Suppressor macrophage treated with lipopolysaccharide for 4 hours (primary cell): ENCODE measurements around the gene BRF1.
"Not testable (repeated sequence)": the region's sequence is repeated elsewhere in the genome, so short reads cannot be mapped to it uniquely, and the experiment has no call there.

Experiments used
- DNase-seq: peaks from one replicate; pipeline ENCODE4 v3.0.0-alpha.2; 2020

BRF1 gene

DNA sequence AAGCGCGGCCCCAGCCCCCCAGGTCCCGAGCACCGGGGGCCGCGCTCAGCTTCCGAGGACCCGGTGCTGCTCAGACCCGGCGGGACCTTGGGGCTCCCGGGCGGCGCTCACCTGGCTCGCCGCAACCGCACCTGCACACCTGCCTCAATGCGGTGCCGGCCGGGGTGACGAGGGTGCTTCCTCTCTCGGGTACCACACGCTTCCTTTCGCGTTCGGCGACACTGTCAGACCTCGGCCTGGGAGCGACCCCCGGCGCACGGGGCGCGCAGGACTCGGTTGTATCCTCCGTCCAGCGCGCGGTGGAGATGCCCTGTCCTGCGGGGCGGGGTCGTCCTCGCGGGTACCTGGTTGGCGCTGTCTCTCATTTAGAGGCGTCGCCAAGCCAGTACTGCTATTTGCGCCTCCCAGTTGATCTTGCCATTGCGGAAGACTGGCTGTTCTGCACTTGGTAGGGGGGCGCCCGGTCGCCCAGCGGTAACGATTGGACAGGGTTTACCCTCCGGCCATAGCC is 14.5 kb upstream of the BRF1 start:
- peak; percentile 11 for DNase-seq

DNA sequence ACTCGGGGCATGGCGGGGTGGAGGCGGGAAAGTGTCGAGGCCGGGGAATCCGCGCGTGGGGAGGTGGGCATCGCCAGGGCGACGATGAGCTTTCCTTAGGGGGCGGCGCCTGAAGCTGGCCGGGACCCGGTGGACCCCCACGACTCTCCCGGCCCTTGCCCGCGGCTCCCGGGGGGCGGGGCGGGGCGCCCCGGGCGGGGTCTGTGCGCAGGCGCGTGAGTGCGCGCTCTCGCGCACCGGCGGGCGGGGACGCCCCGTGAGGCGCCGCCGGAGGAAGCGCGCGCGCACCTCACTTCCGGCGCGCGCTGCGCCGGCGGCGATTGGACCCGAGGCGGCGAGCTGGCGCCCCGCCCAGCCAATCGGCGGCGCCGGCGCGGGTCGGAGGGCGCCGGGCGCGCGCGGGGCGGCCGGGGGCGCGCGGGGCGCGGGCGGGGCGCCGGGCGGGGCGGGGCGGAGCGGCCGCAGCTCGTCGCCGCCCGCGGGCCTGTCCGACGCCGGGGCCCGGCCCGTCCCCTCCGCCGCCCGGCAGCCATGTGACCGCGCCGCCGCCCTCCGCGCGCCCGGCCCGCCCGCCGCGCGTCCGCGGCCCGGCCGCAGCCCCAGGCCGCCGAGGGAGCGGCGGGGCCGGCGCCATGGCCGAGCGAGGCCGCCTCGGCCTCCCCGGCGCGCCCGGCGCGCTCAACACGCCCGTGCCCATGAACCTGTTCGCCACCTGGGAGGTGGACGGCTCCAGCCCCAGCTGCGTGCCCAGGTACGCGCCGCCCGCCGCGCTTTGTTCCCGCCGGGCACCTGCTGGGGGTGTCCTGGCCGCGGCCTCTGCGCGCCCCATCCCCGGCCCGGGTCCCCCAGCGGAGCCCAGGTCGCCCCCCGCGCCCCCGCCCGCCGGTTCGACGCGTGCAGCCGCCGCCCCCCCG is 13.7 kb upstream of the BRF1 start, which contains the start of gene PACS2:
PACS2 (plus strand) TSS at position 462 of the 914 bp plus-strand sequence; CDS start at position 633, 171 bp downstream.
- peak; percentile 96 for DNase-seq

DNA sequence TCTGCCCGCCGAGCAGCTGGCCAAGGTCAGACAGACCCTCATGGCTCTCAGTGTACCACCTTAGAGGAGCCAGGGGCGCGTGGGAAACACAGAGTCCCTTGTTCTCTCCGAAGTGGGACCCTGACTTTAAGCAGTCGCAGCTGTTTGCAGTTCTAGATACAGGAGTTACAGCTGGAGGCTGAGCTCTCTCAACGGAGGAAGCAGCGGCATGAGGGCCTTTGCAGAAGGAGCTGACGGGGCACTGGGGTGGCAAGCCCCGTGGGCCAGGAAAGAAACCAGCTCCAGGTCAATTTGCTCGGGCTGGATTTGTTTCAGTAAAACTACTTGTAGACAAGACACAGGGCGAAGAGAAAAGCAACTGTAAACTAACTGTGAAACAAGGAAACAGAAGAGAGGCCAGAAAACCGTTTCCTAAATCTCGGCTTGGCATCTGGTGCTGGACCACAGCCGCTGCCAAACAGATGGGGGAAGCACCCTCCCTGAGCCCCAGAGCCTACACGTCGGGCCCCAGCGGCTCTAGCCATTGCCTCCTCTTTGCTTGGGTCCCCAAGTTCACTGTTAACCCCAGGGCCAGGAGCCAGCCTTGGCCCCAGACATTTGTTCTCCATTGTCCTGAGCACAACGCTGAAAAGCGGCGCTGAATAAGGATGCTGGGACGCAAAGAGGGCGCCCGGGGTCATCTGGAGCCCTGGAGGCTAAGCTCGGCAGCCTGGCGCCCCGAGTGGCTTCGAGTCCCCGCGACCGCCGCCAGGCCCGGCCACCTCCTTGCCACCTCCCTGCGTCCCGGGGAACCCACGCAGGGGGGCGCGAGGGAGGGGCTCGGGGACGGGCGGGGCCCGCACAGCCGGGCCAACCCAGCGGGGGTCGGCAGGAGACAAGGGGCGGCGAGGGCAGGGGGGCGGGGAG is 12.8 kb upstream of the BRF1 start:
- peak; percentile 23 for DNase-seq

DNA sequence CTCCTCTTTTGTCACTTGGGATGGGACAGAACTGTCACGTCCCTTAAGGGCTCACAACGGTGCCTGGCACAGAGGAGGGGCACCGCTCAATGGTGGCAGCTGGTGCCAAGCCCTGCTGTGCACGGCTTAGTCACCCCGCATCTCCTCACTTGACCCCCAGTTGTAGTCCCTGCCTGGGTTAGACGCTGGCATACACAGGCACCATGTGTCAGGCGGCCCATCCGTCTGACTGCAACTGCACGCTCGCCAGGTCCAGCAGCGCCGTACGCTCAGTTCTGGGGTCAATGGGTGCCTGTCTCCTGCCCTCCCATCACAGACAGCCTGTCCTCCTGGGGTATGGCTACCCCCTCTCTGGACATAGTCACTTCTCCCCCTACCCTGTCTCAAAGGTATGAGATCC is 12.2 kb upstream of the BRF1 start:
- no peak for DNase-seq

DNA sequence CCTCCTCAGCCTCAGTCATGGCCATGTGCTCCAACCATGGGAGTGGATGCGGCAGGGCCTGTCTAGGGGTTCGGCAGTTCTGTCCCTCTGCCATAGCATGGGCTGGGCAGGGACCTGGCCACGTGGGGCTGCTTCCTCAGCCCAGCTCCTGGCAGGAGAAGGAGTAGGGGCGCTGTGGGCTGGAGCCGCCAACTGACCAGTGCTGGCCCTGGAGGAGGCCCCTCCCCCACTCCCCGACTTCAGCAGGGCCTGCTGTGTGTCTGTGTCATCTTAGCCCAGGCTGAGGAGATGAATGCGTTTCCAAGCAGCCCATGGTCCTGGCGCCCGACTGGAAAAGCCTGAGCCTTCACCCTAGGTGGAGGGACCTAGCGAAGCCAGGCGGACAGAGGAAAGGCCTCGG is 11.0 kb upstream of the BRF1 start:
- no peak for DNase-seq

DNA sequence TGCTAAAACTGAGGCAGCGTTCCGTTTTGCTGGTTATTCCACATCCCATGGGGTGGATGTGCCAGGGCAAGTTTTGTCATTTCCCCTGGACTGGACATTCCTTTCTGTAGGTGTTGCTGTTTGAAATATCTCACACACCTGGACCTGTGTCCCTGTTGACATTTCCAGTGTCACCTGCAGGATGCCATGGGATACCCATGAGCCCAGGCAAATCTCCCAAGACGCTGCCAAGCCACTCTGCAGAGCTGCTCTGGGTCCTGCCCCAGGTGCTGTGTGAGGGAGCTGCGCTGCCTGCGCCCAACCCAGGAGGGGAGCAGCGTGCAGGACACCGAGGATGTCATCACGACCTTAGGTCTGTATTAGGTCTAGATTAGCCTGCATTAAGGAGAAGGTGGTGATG is 8.6 kb upstream of the BRF1 start:
- DNase-seq = no peak

DNA sequence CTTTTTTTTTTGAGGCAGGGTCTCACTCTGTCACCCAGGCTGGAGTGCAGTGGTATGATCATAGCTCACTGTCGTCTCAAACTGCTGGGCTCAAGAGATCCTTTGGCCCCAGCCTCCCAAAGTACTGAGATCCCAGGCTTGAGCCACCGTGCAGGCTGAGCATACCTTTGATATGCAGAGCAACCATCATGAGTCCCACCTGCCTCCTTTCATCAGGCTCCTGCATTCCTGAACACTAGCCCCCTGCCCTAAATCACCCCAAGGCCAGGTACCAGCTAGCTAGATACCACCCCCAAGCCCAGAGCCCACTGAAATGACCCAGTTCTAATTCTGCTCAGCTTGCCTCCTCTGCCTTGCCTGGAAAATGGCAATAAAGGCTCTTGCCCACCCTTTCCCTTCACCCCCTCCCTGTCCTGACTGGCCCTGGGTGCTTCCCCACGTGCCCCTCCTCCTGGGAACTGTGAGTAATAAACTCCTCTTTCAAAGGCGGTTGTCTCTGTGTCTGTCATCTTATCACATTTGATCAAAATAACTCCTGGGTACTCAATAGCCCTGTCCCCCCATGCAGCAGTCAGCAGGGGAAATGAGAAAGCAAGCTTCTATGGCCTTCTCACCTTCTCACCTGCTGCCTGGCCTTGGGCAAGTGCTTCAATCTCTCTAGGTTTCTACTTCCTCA is 6.4 kb upstream of the BRF1 start:
- DNase-seq = no peak

DNA sequence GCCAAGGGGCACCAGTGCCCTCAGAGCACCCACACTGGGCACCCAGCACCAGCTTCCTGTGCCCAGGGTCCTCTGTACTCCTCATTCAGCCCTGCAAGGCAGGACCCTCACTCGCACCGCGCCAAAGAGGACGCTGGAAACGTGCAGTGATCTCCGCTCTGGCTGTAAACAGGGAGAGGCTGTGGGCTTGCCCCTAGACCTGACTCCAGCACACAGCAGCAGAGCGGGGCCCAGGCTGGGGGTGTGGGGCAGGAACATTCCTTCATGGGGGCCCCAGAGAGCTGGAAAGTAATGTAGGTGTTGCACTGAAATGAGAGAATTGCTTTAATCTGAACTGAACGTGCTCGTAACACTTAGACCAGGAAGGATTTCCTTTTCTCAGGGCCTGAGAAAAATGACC is 5.0 kb upstream of the BRF1 start:
- DNase-seq = no peak

DNA sequence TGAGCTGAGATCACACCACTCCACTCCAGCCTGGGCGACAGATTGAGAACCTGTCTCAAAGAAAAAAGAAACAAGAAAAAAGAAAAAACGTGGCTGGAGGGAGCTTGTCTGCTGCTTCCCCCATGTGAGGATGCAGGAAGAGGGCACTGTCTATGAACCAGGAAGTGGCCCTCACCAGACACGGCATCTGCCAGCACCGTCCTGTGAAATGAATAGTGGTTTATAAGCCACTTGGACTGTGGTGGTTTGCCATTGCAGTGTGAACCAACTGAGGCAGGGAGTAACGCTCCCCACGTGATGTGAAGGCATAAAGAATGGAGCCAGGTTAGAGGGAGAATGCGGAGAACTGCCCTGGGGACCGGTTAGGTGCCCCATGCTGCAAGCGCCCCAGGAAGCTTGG is 4.5 kb upstream of the BRF1 start:
- DNase-seq = peak; percentile 13

DNA sequence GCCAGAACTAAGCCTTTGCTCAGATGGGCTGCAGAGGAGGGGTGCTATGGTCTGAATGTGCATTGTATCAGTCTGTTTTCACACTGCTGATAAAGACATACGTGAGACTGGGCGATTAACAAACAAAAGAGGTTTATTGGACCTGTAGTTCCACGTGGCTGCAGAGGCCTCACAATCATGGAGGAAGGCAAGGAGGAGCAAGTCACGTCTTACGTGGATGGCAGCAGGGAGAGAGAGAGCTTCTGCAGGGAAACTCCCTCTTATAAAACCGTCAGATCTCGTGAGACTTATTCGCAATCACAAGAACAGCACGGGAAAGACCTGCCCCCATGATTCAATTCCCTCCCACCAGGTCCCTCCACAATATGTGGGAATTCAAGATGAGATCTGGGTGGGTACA is 3.8 kb upstream of the BRF1 start:
- DNase-seq = no peak

DNA sequence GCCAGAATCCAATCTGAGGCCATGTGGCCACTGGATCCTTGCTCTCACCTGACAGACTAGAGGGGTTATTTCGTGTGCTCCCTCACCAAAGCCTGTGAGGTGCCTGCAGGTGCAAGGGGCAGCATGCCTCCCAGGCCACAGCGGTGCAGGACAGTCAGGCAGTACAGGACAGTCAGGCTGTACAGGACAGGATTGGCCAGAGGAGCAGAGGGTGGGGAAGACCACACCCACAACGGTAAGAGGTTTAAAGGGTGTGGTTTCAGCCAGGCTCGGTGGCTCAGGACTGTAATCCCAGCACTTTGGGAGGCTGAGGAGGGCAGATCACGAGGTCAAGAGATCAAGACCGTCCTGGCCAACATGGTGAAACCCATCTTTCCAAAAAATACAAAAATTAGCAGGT is 3.1 kb upstream of the BRF1 start:
- no peak for DNase-seq

DNA sequence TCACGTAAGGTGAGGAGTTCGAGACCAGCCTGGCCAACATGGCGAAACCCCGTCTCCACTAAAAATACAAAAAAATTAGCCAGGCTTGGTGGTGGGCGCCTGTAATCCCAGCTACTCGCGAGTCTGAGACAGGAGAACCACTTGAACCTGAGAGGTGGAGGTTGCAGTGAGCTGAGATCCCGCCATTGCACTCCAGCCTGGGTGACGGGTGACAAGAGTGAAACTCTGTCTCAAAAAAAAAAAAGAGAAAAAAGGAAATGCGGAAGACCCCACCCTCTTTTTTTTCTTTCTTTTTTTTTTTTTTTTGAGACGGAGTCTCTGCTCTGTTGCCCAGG is 1.1 kb upstream of the BRF1 start:
- DNase-seq = not testable (repeated sequence)

DNA sequence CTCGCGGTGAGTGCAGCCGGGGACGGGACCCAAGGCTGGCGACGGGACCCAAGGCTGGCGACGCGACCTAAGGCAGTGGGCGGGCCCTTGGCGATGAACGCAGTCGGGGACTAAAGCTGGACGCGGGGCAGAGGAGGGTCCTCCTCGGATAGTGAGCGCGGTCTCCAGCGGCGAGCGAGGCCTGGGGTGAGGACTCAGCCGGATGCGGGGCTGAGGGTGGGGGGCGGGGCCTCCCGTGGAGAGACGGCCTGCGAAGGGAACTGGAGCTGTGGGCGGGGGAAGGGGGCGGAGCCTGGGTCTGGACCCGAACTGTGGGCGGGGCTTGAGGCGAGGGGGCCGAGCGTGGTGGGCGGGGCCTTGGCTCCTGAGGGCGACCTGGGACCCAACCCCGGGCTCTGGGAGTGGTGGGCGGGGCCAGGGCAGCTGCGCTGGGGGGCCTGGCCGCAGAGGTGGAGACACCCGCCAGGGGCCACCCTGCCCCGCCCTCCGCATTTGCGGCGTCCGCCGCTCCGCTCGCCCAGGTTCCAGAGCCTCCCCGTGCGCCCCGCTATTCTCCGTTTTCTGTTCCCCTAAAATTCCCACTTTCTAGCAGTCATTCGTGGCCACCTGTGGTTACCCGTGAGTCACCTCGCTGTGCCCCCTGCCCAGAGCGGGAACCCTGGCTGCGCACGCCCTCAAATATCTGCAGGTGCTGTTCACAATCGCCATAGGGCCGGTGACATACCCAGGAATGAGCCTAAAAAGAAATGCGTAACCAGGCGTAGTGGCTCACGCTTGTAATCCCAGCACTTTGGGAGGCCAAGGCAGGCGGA is 508 bp upstream of the BRF1 start:
- peak; percentile 98 for DNase-seq

DNA sequence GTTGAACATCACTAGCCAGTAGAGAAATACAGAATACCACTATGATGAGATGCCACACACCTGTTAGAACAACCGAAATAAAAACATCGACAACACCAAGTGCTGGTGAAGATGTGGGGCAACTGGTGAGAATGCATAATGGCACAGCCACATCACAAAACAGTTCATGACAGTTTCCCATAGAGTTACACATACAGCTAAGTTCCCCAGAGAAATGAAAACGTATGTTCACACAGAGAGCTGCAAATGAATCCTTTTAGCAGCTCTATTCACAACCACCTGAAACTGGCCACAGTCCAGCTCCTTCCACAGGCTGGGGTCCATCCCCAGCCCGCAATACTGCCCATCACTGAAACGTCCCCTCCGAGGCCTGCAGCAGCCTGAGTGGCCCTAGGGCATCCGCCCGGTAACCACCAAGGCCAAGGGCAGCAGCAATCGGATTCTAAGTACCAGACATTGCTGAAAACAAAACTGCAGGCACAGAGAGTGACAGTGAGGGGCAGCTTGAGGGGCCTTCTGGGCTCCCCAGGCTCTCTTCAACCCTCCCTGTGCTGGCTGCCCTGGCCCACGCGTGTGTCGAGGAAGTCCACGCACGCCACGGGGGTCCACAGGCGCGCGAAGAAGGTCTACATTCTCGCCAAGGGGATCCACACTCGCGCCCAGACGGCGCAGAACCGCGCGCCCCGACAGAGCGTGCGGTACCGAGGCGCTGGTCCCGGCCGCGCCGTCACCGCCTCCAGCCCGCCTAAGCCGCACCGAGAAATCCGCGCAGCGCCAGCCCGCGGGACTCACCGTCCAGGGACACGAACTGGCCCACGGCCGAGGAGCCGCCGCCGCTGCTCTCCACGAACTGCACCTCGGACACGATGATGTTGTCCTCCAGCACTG is 903 bp downstream of the BRF1 start:
- no peak for DNase-seq

DNA sequence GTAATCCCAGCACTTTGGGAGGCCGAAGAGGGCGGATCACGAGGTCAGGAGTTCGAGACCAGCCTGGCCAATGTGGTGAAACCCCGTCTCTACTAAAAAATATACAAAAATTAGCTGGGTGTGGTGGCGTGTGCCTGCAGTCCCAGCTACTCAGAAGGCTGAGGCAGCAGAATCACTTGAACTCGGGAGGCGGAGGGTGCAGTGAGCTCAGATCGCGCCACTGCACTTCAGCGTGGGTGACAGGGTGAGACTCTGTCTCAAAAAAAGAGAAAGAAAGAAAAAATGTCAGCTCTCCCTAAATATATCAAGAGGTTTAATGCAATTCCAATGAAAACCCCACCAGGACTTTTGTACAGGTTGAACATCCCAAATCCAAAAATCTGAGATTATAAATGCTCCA is 3.5 kb downstream of the BRF1 start:
- DNase-seq = not testable (repeated sequence)

DNA sequence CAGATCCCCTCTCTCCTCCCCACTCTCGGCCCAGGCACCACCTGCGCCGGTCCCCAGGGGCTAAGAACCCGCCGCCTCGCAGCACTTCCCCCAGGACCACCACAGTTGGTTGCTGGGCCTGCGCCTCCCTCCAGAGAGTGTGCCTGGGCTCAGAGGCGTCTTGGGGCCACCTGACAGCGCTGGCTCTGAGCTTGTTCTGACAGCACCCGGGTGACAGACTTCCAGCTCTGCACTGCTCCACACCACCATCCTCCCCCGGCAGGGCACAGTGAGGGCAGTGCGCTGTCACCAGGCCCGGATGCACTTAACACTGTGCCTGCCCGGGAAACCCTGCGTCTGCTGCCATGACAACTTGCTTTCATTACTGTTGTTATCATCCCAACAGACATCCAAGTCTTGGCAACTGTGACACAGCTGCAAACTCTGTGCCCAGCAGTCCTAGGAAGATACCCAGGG is 6.6 kb downstream of the BRF1 start:
- peak; percentile 11 for DNase-seq

DNA sequence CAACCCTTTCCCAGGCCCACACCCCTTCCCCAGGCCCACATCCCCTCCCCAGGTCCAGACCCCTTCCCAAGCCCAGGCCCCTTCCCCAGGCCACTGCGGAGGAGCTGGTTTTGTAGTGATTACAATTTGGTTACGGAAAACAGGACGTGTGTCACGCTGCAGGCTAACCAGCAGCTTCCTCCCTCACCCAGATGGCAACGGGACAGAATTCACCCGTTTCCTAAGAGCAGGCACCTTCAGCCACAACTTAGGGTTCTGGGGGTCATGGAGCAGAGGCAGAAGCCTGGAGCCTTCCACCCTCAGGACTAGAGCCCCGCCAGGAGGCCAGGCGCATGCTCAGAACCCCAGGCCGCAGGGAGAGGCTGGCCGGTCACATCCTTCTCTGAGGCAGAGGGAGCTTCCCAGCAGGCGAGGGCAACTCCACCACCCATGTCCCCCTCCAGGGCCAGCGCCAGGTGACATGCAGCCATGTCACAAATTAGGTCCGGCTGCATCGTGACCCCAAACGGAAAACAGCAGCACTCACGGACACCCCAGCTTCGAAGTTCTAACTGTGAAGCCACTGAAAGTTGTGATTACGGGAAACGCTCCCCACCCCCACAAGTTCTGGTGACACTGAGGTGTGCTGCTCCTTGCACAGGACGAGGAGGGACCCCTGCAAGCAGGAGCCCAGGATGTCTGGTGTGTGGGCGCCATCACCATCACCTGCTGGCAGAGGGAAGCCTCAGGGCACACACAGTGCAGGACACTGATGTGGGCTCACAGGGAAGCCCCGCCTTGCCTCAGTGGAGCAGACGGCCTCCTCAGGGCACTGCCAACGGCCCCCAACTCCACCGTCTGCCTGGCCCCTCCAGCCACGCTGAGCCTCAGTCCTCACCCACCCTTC is 7.7 kb downstream of the BRF1 start:
- peak; percentile 18 for DNase-seq

DNA sequence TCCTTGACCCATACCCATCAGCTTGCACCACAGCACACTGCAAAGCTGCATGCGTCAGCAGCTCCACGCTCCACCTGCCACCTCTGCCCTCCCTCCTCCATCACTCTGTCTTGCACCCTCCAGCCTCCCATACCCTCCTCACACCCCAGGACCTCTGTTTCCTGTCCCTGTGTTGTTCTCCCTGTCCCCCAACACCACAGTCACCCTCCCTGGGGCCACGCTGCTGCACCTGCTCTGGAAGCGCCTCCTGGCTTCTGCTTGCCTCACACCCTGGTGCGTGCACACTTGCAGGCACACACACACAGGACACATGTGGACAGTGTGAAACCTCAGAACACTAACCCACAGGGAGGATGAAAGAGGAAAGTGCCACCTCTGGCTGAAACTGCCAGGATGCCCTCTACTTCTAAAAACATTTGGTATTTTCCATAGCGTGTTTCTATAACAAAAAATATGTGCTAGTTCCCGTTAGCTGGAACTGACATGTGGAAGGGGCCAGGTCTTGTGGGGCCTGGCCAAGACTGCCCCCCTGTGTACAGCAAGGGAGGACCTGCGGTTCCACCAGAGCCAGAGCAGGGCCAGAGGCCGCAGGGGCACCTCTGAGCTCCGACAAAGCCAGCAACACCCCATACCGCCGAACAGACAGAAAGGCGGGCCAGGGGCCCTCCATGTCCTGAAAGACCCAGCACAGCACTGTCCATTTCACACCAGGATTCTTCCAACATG is 10.0 kb downstream of the BRF1 start:
- peak; percentile 27 for DNase-seq

DNA sequence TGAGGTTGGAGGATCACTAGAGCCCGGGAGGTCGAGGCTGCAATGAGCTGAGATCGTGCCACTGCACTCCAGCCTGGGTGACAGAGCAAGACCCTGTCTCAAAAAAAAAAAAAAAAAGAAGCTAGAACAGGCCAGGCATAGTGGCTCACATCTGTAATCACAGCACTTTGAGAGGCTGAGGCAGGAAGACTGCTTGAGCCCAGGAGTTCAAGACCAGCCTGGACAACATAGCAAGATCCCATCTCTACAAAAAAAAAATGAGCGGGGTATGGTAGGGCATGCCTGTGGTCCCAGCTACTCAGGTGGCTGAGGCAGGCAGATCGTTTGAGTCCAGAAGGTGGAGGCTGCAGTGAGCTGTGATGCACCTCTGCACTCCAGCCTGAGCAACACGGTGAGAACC is 11.9 kb downstream of the BRF1 start:
- not testable (repeated sequence) for DNase-seq
